Peyer's patch (tissue), 4 donors: ENCODE data around the gene KDM5A. TPM values are rescaled to one million over a fixed set of nuclear protein-coding genes. Genes with fewer than 3 reads are reported as not detected.

Source experiments
- DNase-seq, 3 donors: peaks; one replicate each; pipeline ENCODE4 v3.0.0-alpha.2; 2017 to 2019
- H3K27ac ChIP-seq, 4 donors: fragments of 200-600 bp; sonication (generic); one replicate each; pipeline ENCODE4 v1.5.1; 2016 to 2019
- H3K27me3 ChIP-seq, 2 donors: fragments of 200-600 bp; sonication (generic); one replicate each; pipeline ENCODE4 v1.5.1; 2019
- H3K36me3 ChIP-seq, 3 donors: fragments of 200-600 bp; sonication (generic); one replicate each; pipeline ENCODE4 v1.5.1; 2016 to 2019
- H3K4me1 ChIP-seq, 4 donors: fragments of 200-600 bp; sonication (generic); one replicate each; pipeline ENCODE4 v1.5.1; 2016 to 2019
- H3K4me3 ChIP-seq, 4 donors: fragments of 200-600 bp; sonication (generic); 1 replicate in 3 of 4; 2 replicates in 1 of 4; pipeline ENCODE4 v1.5.1; 2016 to 2019; ENCODE audit warnings: mild to moderate bottlenecking in 1 of 4
- H3K9me3 ChIP-seq, 4 donors: fragments of 200-600 bp; sonication (generic); one replicate each; pipeline ENCODE4 v1.5.1; 2016 to 2019; ENCODE audit warnings: mild to moderate bottlenecking in 1 of 4
- CTCF ChIP-seq, 6 experiments: fragments of 450-650 bp in 4 of 6; fragments of 200-600 bp in 2 of 6; sonication (generic) in 1 of 6; IDR thresholded peaks; one replicate each; pipeline ENCODE4 v1.5.1; 2017 to 2019; ENCODE audit warnings: antibody characterized with exemption in 6 of 6, mild to moderate bottlenecking in 3 of 6, moderate library complexity in 1 of 6
- POLR2A ChIP-seq, 2 donors: fragments of 450-650 bp; IDR thresholded peaks; one replicate each; pipeline ENCODE4 v1.5.1; 2017; ENCODE audit warnings: antibody characterized with exemption in 2 of 2, mild to moderate bottlenecking in 2 of 2, moderate library complexity in 2 of 2
- total RNA-seq, 4 donors: library from RNA; depleted of rRNA; stranded (reverse); fragments of >200 nt; gene quantifications; one replicate each; pipeline ENCODE4 v1.1.0, GENCODE V29; 2016

KDM5A gene
- total RNA-seq, 4 donors from 2014 or later, result 38.8 to 72.7 (median 60.8) TPM

- Histone ChIP-seq H3K36me3 (no peaks in the 10 kb centered on the region), H3K27me3 (no peaks in the 10 kb centered on the region), H3K4me1 (no peaks in the 10 kb centered on the region), H3K27ac (no peak overlapping the region), H3K4me3 (no peak overlapping the region), H3K9me3 (no peaks in the 10 kb centered on the region)
- TF ChIP-seq CTCF (IDR thresholded peaks at IDR 0.05) (no peak), POLR2A (IDR thresholded peaks at IDR 0.05) (no peak)
- no peak for DNase-seq
Observed at GRCh38 chr12:257521-258321, 131.4 kb downstream of the KDM5A start.

GRCh38 chr12:256958-257357, 132.2 kb downstream of the KDM5A start:
- Histone ChIP-seq H3K9me3 (no peaks in the 10 kb centered on the region), H3K36me3 (no peaks in the 10 kb centered on the region), H3K4me1 (no peaks in the 10 kb centered on the region), H3K27me3 (no peaks in the 10 kb centered on the region), H3K27ac (no peak overlapping the region), H3K4me3 (no peak overlapping the region)
- TF ChIP-seq CTCF (IDR thresholded peaks at IDR 0.05) (no peak), POLR2A (IDR thresholded peaks at IDR 0.05) (no peak)
- no peak for DNase-seq

GRCh38 chr12:256225-256624, 132.9 kb downstream of the KDM5A start:
- TF ChIP-seq POLR2A (IDR thresholded peaks at IDR 0.05) (no peak), CTCF (IDR thresholded peaks at IDR 0.05) (no peak)

GRCh38 chr12:254912-255311, 134.2 kb downstream of the KDM5A start:
- no peaks in the 10 kb centered on the region for H3K27me3 ChIP-seq
- H3K4me1 ChIP-seq, result no peaks in the 10 kb centered on the region
- no peak overlapping the region for H3K27ac ChIP-seq
- no peaks in the 10 kb centered on the region for H3K36me3 ChIP-seq
- no peaks in the 10 kb centered on the region for H3K9me3 ChIP-seq
- TF ChIP-seq CTCF (IDR thresholded peaks at IDR 0.05), result no peak
- TF ChIP-seq POLR2A (IDR thresholded peaks at IDR 0.05), result no peak
- no peak overlapping the region for H3K4me3 ChIP-seq
- DNase-seq, result no peak

More at GRCh38 chr12:256225-256624, 132.9 kb downstream of the KDM5A start:
- Histone ChIP-seq H3K4me1 (no peaks in the 10 kb centered on the region), H3K27me3 (no peaks in the 10 kb centered on the region), H3K27ac (no peak overlapping the region), H3K4me3 (no peak overlapping the region), H3K36me3 (no peaks in the 10 kb centered on the region), H3K9me3 (no peaks in the 10 kb centered on the region)
- DNase-seq, result no peak

GRCh38 chr12:254039-254438, 135.1 kb downstream of the KDM5A start:
- no peak for DNase-seq
- no peak overlapping the region for H3K4me3 ChIP-seq

More at GRCh38 chr12:254039-254438, 135.1 kb downstream of the KDM5A start:
- H3K27ac ChIP-seq, result no peak overlapping the region
- no peaks in the 10 kb centered on the region for H3K4me1 ChIP-seq
- no peaks in the 10 kb centered on the region for H3K36me3 ChIP-seq
- H3K9me3 ChIP-seq, result no peaks in the 10 kb centered on the region
- H3K27me3 ChIP-seq, result no peaks in the 10 kb centered on the region
- TF ChIP-seq POLR2A (IDR thresholded peaks at IDR 0.05), result no peak
- no peak for TF ChIP-seq CTCF (IDR thresholded peaks at IDR 0.05)
